Measurements from ENCODE around the gene NACC2. TPM values are rescaled to one million over a fixed set of nuclear protein-coding genes. Genes with fewer than 3 reads are reported as not detected.

NACC2 gene
- total RNA-seq, 1 donor from 2014 or later: 34.0 TPM

DNA sequence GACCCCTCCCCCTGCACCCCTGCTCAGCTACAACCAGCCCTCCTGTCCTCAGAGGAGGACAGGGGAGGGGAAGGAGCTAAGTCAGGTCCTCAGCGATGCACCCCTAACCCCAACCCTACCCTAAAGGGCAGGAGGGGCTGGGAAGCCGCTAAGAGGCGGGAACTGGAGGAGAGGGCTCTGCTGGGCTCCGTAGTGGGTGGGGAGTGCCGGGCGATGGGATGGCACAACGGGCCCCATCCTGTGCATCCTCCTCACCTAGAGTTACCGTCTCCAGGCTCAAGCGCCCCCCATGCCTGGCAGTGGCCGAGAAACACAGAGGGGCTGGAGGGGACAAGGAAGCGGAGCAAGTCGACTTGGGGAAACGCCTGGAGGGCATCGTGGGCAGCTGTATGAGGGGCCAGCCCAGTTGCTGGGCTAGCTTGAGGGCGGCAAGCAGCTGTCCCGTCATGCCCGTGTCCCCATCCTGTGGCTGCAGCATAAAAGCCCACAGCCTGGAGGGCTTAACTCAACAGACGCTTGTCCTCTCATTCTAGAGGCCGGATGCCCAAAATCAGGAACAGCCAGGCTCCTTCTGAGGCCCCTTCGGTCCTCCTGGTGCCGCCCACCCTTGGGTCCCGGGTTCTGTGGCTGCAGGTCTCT is 110.9 kb downstream of the NACC2 start:
- H3K9ac ChIP-seq (ENCODE audit: low read length): no peak overlapping the region
- Mint-ChIP-seq H3K36me3 (ENCODE audit: low read depth, unreplicated experiment) (no peaks in the 10 kb centered on the region), H3K4me1 (ENCODE audit: low read depth, unreplicated experiment) (no peaks in the 10 kb centered on the region), H3K4me3 (ENCODE audit: unreplicated experiment) (no peak overlapping the region), H3K27ac (ENCODE audit: unreplicated experiment) (no peak overlapping the region), H3K27me3 (ENCODE audit: low read depth, unreplicated experiment) (peaks cover 13% of the 10 kb centered on the region), H3K9me3 (ENCODE audit: unreplicated experiment) (no peaks in the 10 kb centered on the region)
- H3K36me3 ChIP-seq (ENCODE audit: insufficient read depth, low read length): no peaks in the 10 kb centered on the region
- peaks cover 10% of the 10 kb centered on the region for H3K27me3 ChIP-seq (ENCODE audit: insufficient read depth, low read length)
- DNase-seq (ENCODE audit: low read depth) (no peak), FAIRE-seq (no peak)
- no peaks in the 10 kb centered on the region for H3K79me2 ChIP-seq (ENCODE audit: insufficient read depth, low read length)
- TF ChIP-seq, protein P1, sequence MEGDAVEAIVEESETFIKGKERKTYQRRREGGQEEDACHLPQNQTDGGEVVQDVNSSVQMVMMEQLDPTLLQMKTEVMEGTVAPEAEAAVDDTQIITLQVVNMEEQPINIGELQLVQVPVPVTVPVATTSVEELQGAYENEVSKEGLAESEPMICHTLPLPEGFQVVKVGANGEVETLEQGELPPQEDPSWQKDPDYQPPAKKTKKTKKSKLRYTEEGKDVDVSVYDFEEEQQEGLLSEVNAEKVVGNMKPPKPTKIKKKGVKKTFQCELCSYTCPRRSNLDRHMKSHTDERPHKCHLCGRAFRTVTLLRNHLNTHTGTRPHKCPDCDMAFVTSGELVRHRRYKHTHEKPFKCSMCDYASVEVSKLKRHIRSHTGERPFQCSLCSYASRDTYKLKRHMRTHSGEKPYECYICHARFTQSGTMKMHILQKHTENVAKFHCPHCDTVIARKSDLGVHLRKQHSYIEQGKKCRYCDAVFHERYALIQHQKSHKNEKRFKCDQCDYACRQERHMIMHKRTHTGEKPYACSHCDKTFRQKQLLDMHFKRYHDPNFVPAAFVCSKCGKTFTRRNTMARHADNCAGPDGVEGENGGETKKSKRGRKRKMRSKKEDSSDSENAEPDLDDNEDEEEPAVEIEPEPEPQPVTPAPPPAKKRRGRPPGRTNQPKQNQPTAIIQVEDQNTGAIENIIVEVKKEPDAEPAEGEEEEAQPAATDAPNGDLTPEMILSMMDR (IDR thresholded peaks at IDR 0.05; ENCODE audit: insufficient read depth, low read depth, low read length): no peak
- no peak for TF ChIP-seq EZH2 (IDR thresholded peaks at IDR 0.05; ENCODE audit: insufficient read depth, low read length)
- H3K4me3 ChIP-seq (ENCODE audit: insufficient read depth, low read depth, low read length): no peak overlapping the region
- H2AFZ ChIP-seq (ENCODE audit: low read depth, low read length): no peak overlapping the region
- no peaks in the 10 kb centered on the region for H4K20me1 ChIP-seq (ENCODE audit: insufficient read depth, low read length)
- no peaks in the 10 kb centered on the region for H3K9me3 ChIP-seq (ENCODE audit: insufficient read depth, low read depth, low read length)
- H3K4me1 ChIP-seq (ENCODE audit: insufficient read depth, low read length): no peaks in the 10 kb centered on the region
- H3K27ac ChIP-seq (ENCODE audit: low read depth, low read length): no peak overlapping the region
- H3K4me2 ChIP-seq (ENCODE audit: low read length): no peak overlapping the region

DNA sequence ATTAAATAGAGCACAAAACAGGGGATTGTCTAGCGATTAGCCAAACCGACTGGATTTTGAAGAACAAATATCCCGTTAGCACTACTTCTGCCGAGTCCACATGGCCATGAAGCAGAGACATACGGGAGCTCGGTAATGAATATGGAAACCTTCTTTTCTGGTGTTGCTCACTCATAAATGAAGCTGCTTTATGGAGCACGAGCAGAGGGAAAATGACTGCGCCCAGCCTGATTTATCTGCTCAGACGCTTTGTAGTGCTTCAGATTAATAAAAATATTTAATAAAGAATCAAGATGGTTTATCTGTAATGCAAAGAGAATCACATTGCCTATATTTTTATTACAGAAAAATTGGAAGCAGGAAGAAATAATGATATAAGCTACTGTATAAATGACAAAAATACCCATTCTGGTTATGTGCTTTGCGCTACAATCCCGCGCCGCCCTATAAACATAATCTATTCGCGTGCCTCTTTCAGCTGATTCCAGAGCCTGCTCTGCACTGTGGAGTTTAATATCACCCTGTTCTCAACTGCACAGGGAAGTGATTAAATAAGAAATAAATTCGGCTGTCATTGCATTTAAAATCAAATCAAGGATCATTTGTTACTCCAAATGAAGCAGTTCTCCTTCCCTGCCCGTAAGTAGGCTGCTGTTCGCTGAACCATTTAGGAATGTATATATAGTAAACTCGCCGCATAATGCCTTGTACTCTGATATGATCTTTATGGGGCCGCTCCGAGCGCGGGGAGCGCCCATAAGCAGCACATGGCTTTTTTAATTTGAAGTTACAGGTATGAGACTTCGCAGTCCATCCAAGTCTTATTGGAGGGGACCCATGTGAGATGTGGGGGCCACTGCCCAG is 111.6 kb downstream of the NACC2 start:
- Mint-ChIP-seq H3K27me3 (ENCODE audit: low read depth, unreplicated experiment) (peaks cover 17% of the 10 kb centered on the region), H3K4me1 (ENCODE audit: low read depth, unreplicated experiment) (no peaks in the 10 kb centered on the region), H3K27ac (ENCODE audit: unreplicated experiment) (no peak overlapping the region), H3K4me3 (ENCODE audit: unreplicated experiment) (no peak overlapping the region), H3K36me3 (ENCODE audit: low read depth, unreplicated experiment) (no peaks in the 10 kb centered on the region), H3K9me3 (ENCODE audit: unreplicated experiment) (no peaks in the 10 kb centered on the region)
- no peak for TF ChIP-seq EZH2 (IDR thresholded peaks at IDR 0.05; ENCODE audit: insufficient read depth, low read length)
- TF ChIP-seq, protein P1 (IDR thresholded peaks at IDR 0.05; ENCODE audit: insufficient read depth, low read depth, low read length): no peak
- H3K79me2 ChIP-seq (ENCODE audit: insufficient read depth, low read length): no peaks in the 10 kb centered on the region
- no peak overlapping the region for H3K4me3 ChIP-seq (ENCODE audit: insufficient read depth, low read depth, low read length)
- H4K20me1 ChIP-seq (ENCODE audit: insufficient read depth, low read length): no peaks in the 10 kb centered on the region
- H3K27ac ChIP-seq (ENCODE audit: low read depth, low read length): no peak overlapping the region
- H3K4me1 ChIP-seq (ENCODE audit: insufficient read depth, low read length): no peaks in the 10 kb centered on the region
- no peak overlapping the region for H3K9ac ChIP-seq (ENCODE audit: low read length)
- no peaks in the 10 kb centered on the region for H3K9me3 ChIP-seq (ENCODE audit: insufficient read depth, low read depth, low read length)
- no peak for DNase-seq (ENCODE audit: low read depth)
- no peaks in the 10 kb centered on the region for H3K36me3 ChIP-seq (ENCODE audit: insufficient read depth, low read length)
- H2AFZ ChIP-seq (ENCODE audit: low read depth, low read length): no peak overlapping the region
- H3K27me3 ChIP-seq (ENCODE audit: insufficient read depth, low read length): peaks cover 10% of the 10 kb centered on the region
- FAIRE-seq: no peak
- H3K4me2 ChIP-seq (ENCODE audit: low read length): no peak overlapping the region

Data from astrocyte (in vitro differentiated cells and primary cell).